Keratinocyte (primary cell): Measurements from ENCODE around the gene SCFD2. TPM values are rescaled to one million over a fixed set of nuclear protein-coding genes. Genes with fewer than 3 reads are reported as not detected.

Experiments
- DNase-seq: peaks from one replicate; pipeline ENCODE4 v3.0.0-alpha.2; 2011; ENCODE audit warnings: low read depth, missing footprints, low spot score
- FAIRE-seq: peaks from 2 replicates; lab custom pipeline; 2011; peaks lifted over from hg19 to GRCh38; lab: Jason Lieb, UNC
- H2AFZ ChIP-seq: 2 replicates; pipeline ENCODE4 v1.6.0; 2012; ENCODE audit warnings: low read length, control low read depth, inconsistent platforms; ENCODE audit not compliant: control insufficient read depth
- H3K27ac ChIP-seq: 2 replicates; pipeline ENCODE4 v1.5.1; 2011; ENCODE audit warnings: low read length; ENCODE audit not compliant: control insufficient read depth, insufficient read depth
- H3K27me3 ChIP-seq: 3 replicates; pipeline ENCODE4 v1.6.0; 2011; ENCODE audit warnings: low read length; ENCODE audit not compliant: control insufficient read depth, insufficient read depth; ENCODE audit errors: extremely low read depth
- H3K36me3 ChIP-seq, 2 experiments: 2 replicates in 1 of 2; 3 replicates in 1 of 2; pipeline ENCODE4 v1.5.1; 2011; ENCODE audit warnings: low read length in 2 of 2, mild to moderate bottlenecking in 1 of 2; ENCODE audit not compliant: control insufficient read depth in 2 of 2, insufficient read depth in 2 of 2; ENCODE audit errors: extremely low read depth in 1 of 2
- H3K4me1 ChIP-seq: 3 replicates; pipeline ENCODE4 v1.5.1; 2011; ENCODE audit warnings: low read length; ENCODE audit not compliant: control insufficient read depth, insufficient read depth; ENCODE audit errors: extremely low read depth
- H3K4me2 ChIP-seq: 3 replicates; pipeline ENCODE4 v1.6.0; 2011; ENCODE audit warnings: low read depth, low read length; ENCODE audit not compliant: control insufficient read depth, insufficient read depth; ENCODE audit errors: extremely low read depth
- H3K4me3 ChIP-seq, 3 experiments: fragments of 200-600 bp in 1 of 3; sonication (generic) in 1 of 3; 2 replicates in 2 of 3; 3 replicates in 1 of 3; pipeline ENCODE4 v1.5.1; 2011 to 2016; ENCODE audit warnings: low read length in 3 of 3, mild to moderate bottlenecking in 3 of 3, control low read depth in 2 of 3, inconsistent platforms in 1 of 3, low read depth in 1 of 3, mixed read lengths in 1 of 3, mixed run types in 1 of 3, moderate library complexity in 1 of 3; ENCODE audit not compliant: control insufficient read depth in 2 of 3, insufficient read depth in 2 of 3; ENCODE audit errors: extremely low read depth in 1 of 3
- H3K79me2 ChIP-seq: 2 replicates; pipeline ENCODE4 v1.6.0; 2012; ENCODE audit warnings: low read length; ENCODE audit not compliant: control insufficient read depth, insufficient read depth
- H3K9ac ChIP-seq: 3 replicates; pipeline ENCODE4 v1.6.0; 2011; ENCODE audit warnings: low read length; ENCODE audit not compliant: control insufficient read depth, insufficient read depth; ENCODE audit errors: extremely low read depth
- H3K9me1 ChIP-seq: 3 replicates; pipeline ENCODE4 v1.6.0; 2011; ENCODE audit warnings: low read length; ENCODE audit not compliant: control insufficient read depth, insufficient read depth; ENCODE audit errors: extremely low read depth
- H3K9me3 ChIP-seq: 2 replicates; pipeline ENCODE4 v1.5.1; 2012; ENCODE audit warnings: low read depth, low read length; ENCODE audit not compliant: control insufficient read depth
- H4K20me1 ChIP-seq: 3 replicates; pipeline ENCODE4 v1.6.0; 2011; ENCODE audit warnings: low read length; ENCODE audit not compliant: control insufficient read depth, insufficient read depth; ENCODE audit errors: extremely low read depth
- CTCF ChIP-seq, 3 experiments: IDR thresholded peaks in 1 of 3; conservative IDR thresholded peaks in 1 of 3; optimal IDR thresholded peaks in 1 of 3; 2 replicates in 2 of 3; 3 replicates in 1 of 3; pipeline versions ENCODE3 to v1.5.1; 2011; ENCODE audit warnings: low read length in 3 of 3, mild to moderate bottlenecking in 3 of 3, moderate library complexity in 2 of 3, control low read depth in 1 of 3, inconsistent platforms in 1 of 3; ENCODE audit not compliant: insufficient read depth in 2 of 3; ENCODE audit errors: extremely low read depth in 1 of 3
- EZH2 ChIP-seq: IDR thresholded peaks from one replicate; pipeline ENCODE4 v1.6.1; 2012; ENCODE audit warnings: inconsistent platforms, mild to moderate bottlenecking, low read length, moderate library complexity
- dilution Hi-C: fragments of 300-500 bp; cut with MboI; formaldehyde crosslinking; loops from one replicate; pipeline ENCODE4 v1.7.0; 2020; ENCODE audit warnings: low sequenced_read_pairs; ENCODE audit not compliant: extremely low pct_ligation_motif_present
- polyA plus RNA-seq, 5 experiments: library from polyadenylated mRNA; depleted of rRNA in 3 of 5; stranded (reverse) in 3 of 5; stranded (forward) in 1 of 5; unstranded in 1 of 5; fragments of >200 nt; gene quantifications; 1 replicate in 1 of 5; 2 replicates in 3 of 5; 3 replicates in 1 of 5; pipeline versions ENCODE4 v1.2.1 to v1.2.3, GENCODE V29; 2011 to 2012; ENCODE audit warnings: missing spikeins in 2 of 5, low read depth in 1 of 5, low replicate concordance in 1 of 5

Gene SCFD2
- polyA plus RNA-seq, 1 donor (not counting 4 experiments of a cell fraction or from before 2014, with no cell fraction given), result 13.9 TPM

- Histone ChIP-seq H3K9ac (no peak overlapping the region), H3K27ac (peak overlapping the region; percentile 19), H3K9me3 (no peaks in the 10 kb centered on the region), H3K36me3 (no peaks in the 10 kb centered on the region), H4K20me1 (no peaks in the 10 kb centered on the region), H3K9me1 (no peaks in the 10 kb centered on the region), H3K27me3 (no peaks in the 10 kb centered on the region), H3K79me2 (no peaks in the 10 kb centered on the region), H3K4me2 (peak overlapping the region; percentile 35), H3K4me1 (peaks cover 11% of the 10 kb centered on the region), H3K4me3 (peak overlapping the region in 1 of 3 experiments; percentile 4), H2AFZ (peak overlapping the region; percentile 37)
- TF ChIP-seq CTCF (optimal IDR thresholded peaks at IDR 0.05 in 1 of 3, IDR thresholded peaks at IDR 0.05 in 1 of 3, conservative IDR thresholded peaks at IDR 0.05 in 1 of 3; ENCODE audit: extremely low read depth in 1 of 3, insufficient read depth in 2 of 3, low read length in 3 of 3) (no peak), EZH2 (no peak)
- peak; percentile 67 for FAIRE-seq
- dilution Hi-C loops, result no loop called here
- DNase-seq, result no peak
Measured at GRCh38 chr4:53321151-53321983, 44.5 kb downstream of the SCFD2 start.

GRCh38 chr4:53315300-53315699 lies 50.6 kb downstream of the SCFD2 start:
- TF ChIP-seq EZH2 (no peak), CTCF (optimal IDR thresholded peaks at IDR 0.05 in 1 of 3, IDR thresholded peaks at IDR 0.05 in 1 of 3, conservative IDR thresholded peaks at IDR 0.05 in 1 of 3; ENCODE audit: extremely low read depth in 1 of 3, insufficient read depth in 2 of 3, low read length in 3 of 3) (no peak)
- DNase-seq (no peak), FAIRE-seq (peak; percentile 39)
- no peaks in the 10 kb centered on the region for H3K27me3 ChIP-seq
- dilution Hi-C loops, result no loop called here
- no peak overlapping the region for H3K27ac ChIP-seq
- no peaks in the 10 kb centered on the region for H3K36me3 ChIP-seq
- no peaks in the 10 kb centered on the region for H3K9me1 ChIP-seq
- H3K4me3 ChIP-seq, result no peak overlapping the region
- no peak overlapping the region for H3K4me2 ChIP-seq
- no peaks in the 10 kb centered on the region for H3K9me3 ChIP-seq
- no peaks in the 10 kb centered on the region for H3K4me1 ChIP-seq
- H3K79me2 ChIP-seq, result no peaks in the 10 kb centered on the region
- no peak overlapping the region for H2AFZ ChIP-seq
- no peak overlapping the region for H3K9ac ChIP-seq
- no peaks in the 10 kb centered on the region for H4K20me1 ChIP-seq
